NCI-H2029 (cell line): ENCODE data around the gene UMAD1.
"Not testable (repeated sequence)": the region's sequence is repeated elsewhere in the genome, so short reads cannot be mapped to it uniquely, and the experiment has no call there.

ENCODE experiments used
- DNase-seq: peaks from one replicate; lab custom pipeline; 2025; lab: John Stamatoyannopoulos, UW

UMAD1 gene

GRCh38 chr7:7652798-7653540 is 12.4 kb downstream of the UMAD1 start:
- no peak for DNase-seq

GRCh38 chr7:7653593-7654187 is 13.1 kb downstream of the UMAD1 start:
- DNase-seq, result no peak

GRCh38 chr7:7654964-7655715 is 14.6 kb downstream of the UMAD1 start:
- no peak for DNase-seq

- not testable (repeated sequence) for DNase-seq
These were observed 15.9 kb downstream of the UMAD1 start for GRCh38 chr7:7656459-7656858.

GRCh38 chr7:7662527-7662926 is 22.0 kb downstream of the UMAD1 start:
- no peak for DNase-seq

GRCh38 chr7:7664291-7664690 is 23.7 kb downstream of the UMAD1 start:
- DNase-seq, result no peak

- DNase-seq, result no peak
These were observed 24.5 kb downstream of the UMAD1 start for GRCh38 chr7:7665031-7665430.

DNA sequence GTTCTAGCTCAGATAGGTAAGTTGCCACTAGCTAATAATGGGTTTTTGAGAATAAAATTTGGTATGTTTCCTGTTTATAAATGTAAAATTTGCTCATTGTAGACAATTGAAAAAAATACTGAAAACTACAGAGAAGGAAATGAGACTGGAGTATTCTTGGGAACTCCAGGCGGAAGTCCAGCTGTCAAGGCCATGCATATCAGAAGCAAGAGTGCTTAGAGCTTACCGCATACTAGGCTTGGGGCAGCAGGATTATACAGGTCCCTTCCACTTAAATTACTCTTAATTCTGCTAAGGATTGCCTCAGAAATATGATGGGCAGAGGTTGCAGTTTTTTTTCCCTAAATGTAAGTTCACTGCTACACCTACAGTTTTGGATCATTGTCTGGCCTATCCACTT is 26.6 kb downstream of the UMAD1 start:
- no peak for DNase-seq

DNA sequence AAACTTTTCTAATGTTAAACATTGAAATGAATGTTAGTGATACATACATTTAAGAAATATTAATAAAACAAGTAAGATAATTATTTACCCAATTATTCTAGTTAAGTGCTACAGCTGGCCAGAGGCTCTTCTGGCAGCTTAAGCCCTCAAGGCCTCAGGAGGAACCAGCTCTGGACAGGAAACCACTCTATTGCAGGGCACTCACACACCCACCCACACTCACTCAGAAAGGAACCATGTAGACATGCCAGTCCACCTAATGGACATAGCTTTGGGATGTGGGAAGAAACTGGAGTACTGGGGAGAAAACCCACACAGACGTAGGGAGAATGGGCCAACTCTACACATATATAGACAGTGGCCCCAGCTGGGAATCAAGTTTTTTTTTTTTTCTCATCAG is 28.2 kb downstream of the UMAD1 start:
- no peak for DNase-seq

DNA sequence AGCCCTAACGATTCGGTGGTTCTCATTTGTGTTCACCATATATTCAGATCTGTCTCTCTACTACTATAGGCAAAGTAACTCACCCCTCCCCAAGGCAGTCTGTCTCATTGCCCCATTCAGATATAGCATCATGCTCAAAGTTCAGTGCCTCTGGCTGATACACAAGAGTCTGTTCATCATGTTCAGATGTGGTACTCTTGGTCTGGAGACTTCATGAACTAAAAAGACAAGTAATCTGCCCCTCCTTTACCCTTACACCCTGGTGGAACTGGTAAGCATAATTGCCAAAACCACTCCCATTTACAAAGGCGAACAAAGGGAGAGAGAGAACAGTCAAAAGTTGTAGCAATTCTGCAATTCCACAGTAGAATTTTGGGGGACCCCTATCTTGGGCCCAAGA is 29.9 kb downstream of the UMAD1 start:
- no peak for DNase-seq

DNA sequence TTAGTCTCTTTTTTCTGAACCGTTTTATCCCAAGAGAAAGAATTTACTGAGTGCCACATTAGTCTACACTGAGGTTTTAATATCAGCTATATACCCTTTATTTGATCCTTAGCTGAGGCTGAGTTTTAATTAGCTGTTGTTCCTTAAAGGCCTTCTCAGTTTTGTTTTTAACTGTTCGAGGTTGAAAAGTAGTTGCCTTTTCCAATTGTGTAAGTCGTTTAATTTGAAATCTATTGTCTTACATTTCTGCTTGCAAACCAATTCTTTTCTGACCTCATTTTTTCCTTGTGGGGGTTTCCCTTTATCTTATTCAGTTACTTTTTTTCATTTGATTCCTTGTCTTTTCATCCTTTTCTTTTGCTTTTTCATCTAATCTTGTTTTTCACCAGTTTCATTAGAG is 30.8 kb downstream of the UMAD1 start:
- no peak for DNase-seq

DNA sequence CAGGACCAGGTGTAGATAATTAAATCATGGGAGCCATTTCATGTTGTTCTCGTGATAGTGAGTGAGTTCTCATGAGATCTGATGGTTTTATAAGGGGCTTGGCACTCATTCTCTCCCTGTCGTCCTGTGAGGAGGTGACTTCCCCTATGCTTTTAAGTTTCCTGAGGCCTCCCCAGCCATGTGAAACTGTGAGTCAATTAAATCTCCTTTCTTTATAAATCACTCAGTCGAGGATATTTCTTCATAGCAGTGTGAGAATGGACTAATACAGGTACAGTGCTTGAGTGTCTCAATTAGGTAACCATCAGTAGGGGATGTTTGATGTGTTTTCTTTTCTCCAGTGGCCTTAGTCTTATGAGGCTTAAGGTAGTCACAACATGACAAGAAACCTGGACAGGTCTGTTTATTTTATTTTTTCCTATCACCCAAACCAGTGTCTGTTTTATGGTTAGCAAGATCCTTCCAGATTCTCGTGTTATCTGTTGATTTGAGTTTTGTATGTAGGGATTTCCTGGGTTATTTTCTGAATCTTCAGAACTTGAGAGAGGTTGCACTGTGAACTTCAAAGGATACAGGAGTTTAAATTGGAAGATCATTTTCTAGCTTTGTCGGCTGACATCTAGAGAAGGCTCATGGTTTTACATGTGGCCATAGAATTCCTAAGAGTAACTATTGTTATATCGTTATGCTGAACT is 32.1 kb downstream of the UMAD1 start:
- no peak for DNase-seq

GRCh38 chr7:7673240-7673550 is 32.6 kb downstream of the UMAD1 start:
- no peak for DNase-seq

GRCh38 chr7:7675686-7676085 is 35.1 kb downstream of the UMAD1 start:
- no peak for DNase-seq

GRCh38 chr7:7679640-7680039 is 39.1 kb downstream of the UMAD1 start:
- not testable (repeated sequence) for DNase-seq

DNA sequence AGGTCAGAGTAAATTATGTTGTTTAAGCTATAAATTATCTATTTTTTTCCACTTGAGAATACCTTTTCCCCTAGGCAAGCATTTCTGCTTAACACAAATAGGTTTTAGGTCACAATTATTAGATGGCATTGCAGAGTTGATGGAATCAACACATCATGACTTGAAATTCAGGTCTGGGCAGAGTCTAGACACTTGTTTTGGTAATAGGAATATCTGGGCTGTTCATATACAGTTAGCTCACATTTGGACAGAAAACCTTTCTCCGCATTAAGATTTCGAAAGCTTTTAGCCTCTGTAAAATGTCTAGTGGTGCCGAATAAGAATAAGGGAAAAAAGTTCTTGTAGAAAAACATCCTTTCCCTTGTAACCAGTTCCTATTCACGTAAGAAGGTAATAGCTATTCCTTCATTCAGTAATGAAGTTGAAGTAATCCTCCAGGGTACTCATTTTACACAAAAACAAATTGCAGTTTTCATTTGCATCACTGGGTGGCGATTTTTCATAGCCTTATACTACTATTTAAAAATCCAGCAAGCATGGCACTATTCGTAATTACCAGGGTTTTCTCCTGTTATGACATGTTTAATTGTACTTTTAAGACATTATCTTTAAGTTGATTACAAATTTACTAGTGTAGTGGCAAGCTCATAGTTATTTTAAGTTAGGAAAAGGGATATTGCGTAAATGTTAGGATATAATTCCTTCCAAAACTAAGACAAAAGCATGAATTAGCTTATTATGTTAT is 40.8 kb downstream of the UMAD1 start:
- DNase-seq, result peak; percentile 81

GRCh38 chr7:7681936-7682329 is 41.4 kb downstream of the UMAD1 start:
- DNase-seq, result peak; percentile 28

- no peak for DNase-seq
These were observed 42.3 kb downstream of the UMAD1 start for GRCh38 chr7:7682861-7683260.

- no peak for DNase-seq
These were observed 46.4 kb downstream of the UMAD1 start for GRCh38 chr7:7686811-7687508.

DNA sequence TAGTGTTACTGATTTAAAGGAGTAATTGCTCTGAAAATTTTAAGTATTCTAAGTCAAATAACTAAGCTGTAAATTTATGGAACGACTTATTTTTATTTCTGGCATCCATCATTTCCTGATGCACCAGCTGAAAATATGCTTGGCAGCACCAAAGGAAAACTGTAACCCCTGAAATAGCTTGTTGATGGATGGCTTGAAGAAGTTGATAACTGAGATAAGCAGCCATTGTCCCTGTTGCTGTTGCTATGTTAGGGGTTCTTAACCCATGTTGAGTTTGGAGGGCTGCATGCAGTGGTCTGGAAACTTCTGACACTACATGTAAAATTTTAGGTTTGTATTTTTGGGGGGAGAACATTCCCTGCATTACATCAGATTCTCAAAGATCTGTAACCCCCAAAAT is 47.2 kb downstream of the UMAD1 start:
- no peak for DNase-seq

- no peak for DNase-seq
These were observed 47.8 kb downstream of the UMAD1 start for GRCh38 chr7:7688310-7688709.
